Activated CD8-positive, alpha-beta memory T cell treated with anti-CD3 and anti-CD28 coated beads for 36 hours (primary cell): ENCODE data around the gene ASGR2. TPM values are rescaled to one million over a fixed set of nuclear protein-coding genes. Genes with fewer than 3 reads are reported as not detected.

Experiments
- CTCF ChIA-PET: fragments of 350-600 bp; sonication (Branson Sonifier 250); formaldehyde crosslinking; loops from one replicate; lab custom pipeline; 2021; ENCODE audit warnings: antibody characterized with exemption; lab: Charles Lee
- POLR2A ChIA-PET: fragments of 350-600 bp; sonication (Branson Sonifier 250); formaldehyde crosslinking; loops from one replicate; lab custom pipeline; 2021; ENCODE audit warnings: antibody characterized with exemption; lab: Charles Lee
- total RNA-seq, 2 experiments: library from RNA; stranded (reverse); gene quantifications; one replicate each; pipeline ENCODE4 v1.2.3, GENCODE V29; 2021

The ASGR2 gene
- total RNA-seq, 2 experiments from 2014 or later, result not detected

DNA sequence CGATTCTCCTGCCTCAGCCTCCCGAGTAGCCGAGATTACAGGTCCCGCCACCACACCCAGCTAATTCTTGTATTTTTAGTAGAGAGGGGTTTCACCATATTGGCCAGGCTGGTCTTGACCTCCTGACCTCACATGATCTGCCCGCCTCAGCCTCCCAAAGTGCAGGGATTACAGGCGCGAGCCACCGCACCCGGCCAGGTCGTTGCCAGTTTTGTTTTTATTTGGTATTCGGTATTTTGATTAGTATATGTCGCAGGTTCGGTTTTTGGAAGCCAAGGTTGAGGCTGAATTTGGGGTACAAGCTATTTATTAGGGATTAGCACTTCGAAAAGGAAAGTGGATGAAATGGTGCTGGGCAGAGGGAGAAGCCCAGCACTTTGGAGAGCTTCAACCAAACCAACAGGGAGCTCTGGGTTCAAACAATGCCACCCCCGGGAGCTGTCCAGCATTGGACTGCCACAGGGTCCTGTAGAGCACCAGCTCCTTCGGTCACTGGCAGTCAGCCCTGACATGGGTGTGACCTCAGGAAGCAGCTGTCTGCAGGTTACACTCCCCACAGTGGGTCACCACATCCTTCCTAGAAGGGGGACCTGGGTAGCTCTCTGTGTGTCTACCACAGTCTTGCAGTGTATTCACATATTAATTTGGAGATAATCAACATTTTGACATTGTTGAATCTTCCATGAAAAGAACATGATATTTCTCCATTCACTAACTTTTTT lies 33.1 kb downstream of the ASGR2 start:
- ChIA-PET POLR2A (no interaction called here), CTCF (interaction anchor here (1.0 to 1.3 kb wide), 2 partner anchors 30 to 50 kb away, joined by 4 to 10 read pairs; no protein-coding TSS in a partner anchor)

DNA sequence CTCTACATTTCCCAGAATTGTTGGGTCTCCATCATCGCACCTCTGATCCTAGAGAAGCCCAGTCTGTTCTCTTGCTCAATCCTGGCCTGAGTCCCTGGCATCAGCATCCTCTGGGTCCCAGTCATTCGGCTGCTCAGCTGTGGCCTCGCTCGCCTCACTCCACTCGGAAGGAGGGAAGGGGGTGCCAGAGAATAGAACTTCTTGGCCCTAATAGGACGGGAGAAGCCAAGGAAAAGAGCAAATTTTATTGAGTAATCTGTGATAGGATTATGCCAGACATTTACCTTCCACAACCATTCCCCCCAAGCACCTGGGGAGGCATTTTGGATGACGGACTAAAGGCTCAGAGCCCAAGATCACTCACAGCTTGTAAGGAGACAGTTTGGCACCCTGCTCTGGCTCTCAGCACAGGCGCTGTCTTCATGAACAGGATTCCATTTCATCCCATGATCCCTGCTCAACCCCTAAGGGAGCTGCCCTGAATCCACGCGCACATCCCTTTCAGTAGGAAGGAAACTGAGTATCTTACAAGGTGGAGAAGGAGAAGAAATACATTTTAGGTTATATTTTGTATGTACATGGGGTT lies 34.1 kb downstream of the ASGR2 start:
- POLR2A ChIA-PET, result no interaction called here
- CTCF ChIA-PET, result interaction anchor here (1.3 kb wide), 1 partner anchor 29 kb away, joined by 10 read pairs; no protein-coding TSS in a partner anchor

GRCh38 chr17:7079581-7080455 lies 34.8 kb downstream of the ASGR2 start, which contains the start of gene CLEC10A:
Gene CLEC10A, minus strand, starts transcription at chr17:7080251. Its CDS starts 1,439 bp downstream, at chr17:7078812.
- CTCF ChIA-PET, result no interaction called here
- POLR2A ChIA-PET, result no interaction called here

- CTCF ChIA-PET, result interaction anchor here (0.6 kb wide), 1 partner anchor 71 kb away, joined by 3 read pairs; no protein-coding TSS in a partner anchor
- POLR2A ChIA-PET, result no interaction called here
Observed at GRCh38 chr17:7078711-7079110, 35.9 kb downstream of the ASGR2 start.

- CTCF ChIA-PET, result no interaction called here
- POLR2A ChIA-PET, result no interaction called here
Observed at GRCh38 chr17:7077911-7078546, 36.6 kb downstream of the ASGR2 start.

DNA sequence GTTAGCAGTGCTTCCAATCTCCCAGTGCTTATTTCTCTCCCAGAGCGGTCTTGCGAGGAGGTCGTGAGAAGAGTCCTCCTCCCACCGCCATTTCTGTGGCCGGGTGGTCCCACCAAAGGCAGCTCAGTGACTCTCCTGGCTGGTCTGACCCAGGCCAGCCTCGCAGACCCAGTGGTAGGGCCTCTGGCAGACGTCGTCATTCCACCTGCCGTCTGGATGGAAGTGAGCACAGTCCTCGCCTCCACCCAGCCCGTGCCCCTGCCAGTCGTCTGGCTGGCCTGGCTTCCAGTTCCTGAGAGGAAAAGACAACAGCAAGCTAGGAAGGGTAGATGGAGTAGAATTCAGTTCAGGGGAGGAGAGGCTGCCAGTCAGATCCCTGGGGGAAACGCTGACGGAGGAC lies 39.7 kb downstream of the ASGR2 start:
- CTCF ChIA-PET, result no interaction called here
- POLR2A ChIA-PET, result interaction anchor here (0.6 kb wide), 1 partner anchor 106 kb away, joined by 5 read pairs; no protein-coding TSS in a partner anchor

- CTCF ChIA-PET, result no interaction called here
- POLR2A ChIA-PET, result no interaction called here
Observed at GRCh38 chr17:7072406-7072805, 42.2 kb downstream of the ASGR2 start.

- ChIA-PET POLR2A (no interaction called here), CTCF (no interaction called here)
Observed at GRCh38 chr17:7070712-7071111, 43.9 kb downstream of the ASGR2 start.

DNA sequence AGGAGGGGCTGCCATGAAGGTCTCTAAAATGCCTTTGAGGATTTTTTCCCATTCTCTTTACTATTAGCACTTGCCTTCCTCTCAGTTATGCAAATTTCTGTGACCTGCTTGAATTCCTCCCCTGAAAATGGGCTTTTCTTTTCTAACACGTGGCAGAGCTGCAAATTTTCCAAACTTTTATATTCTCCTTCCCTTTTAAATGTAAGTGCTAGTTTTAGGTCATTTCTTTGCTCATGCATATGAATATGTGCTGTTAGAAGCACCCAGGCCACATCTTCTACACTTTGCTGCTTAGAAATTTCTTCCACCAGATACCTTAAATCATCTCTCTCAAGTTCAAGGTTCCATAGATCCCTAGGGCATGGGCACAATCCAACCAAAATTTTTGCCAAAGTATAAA lies 46.4 kb downstream of the ASGR2 start:
- ChIA-PET CTCF (no interaction called here), POLR2A (no interaction called here)

- CTCF ChIA-PET, result interaction anchor here (1.7 kb wide), 1 partner anchor 15 kb away, joined by 4 read pairs; no protein-coding TSS in a partner anchor
- POLR2A ChIA-PET, result no interaction called here
Observed at GRCh38 chr17:7067198-7067597, 47.4 kb downstream of the ASGR2 start.

GRCh38 chr17:7064261-7064660 lies 50.4 kb downstream of the ASGR2 start:
- ChIA-PET CTCF (interaction anchor here (1.5 kb wide), 1 partner anchor 69 kb away, joined by 5 read pairs; no protein-coding TSS in a partner anchor), POLR2A (no interaction called here)

- POLR2A ChIA-PET, result no interaction called here
- CTCF ChIA-PET, result interaction anchor here (1.5 kb wide), 1 partner anchor 69 kb away, joined by 5 read pairs; no protein-coding TSS in a partner anchor
Observed at GRCh38 chr17:7063518-7064094, 51.0 kb downstream of the ASGR2 start.

GRCh38 chr17:7060165-7060891 lies 54.3 kb downstream of the ASGR2 start:
- POLR2A ChIA-PET, result interaction anchor here (1.2 kb wide), 1 partner anchor 12 kb away, joined by 3 read pairs; no protein-coding TSS in a partner anchor
- CTCF ChIA-PET, result interaction anchor here (0.6 to 1.2 kb wide), 3 partner anchors 8 to 627 kb away, joined by 3 read pairs; partner anchors contain the start of gene TP53

GRCh38 chr17:7058831-7059447 lies 55.7 kb downstream of the ASGR2 start:
- ChIA-PET CTCF (no interaction called here), POLR2A (no interaction called here)

GRCh38 chr17:7056386-7056785 lies 58.2 kb downstream of the ASGR2 start:
- CTCF ChIA-PET, result interaction anchor here (0.8 to 1.1 kb wide), 2 partner anchors 10 to 80 kb away, joined by 3 read pairs; no protein-coding TSS in a partner anchor
- POLR2A ChIA-PET, result no interaction called here
